Muscle layer of duodenum (tissue), 2 donors: ENCODE results near the gene MAT2A.

Experiments used
- H3K27ac ChIP-seq: one replicate; pipeline ENCODE4 v1.7.0; 2013; ENCODE audit warnings: mild to moderate bottlenecking, low read length
- H3K27me3 ChIP-seq: one replicate; pipeline ENCODE4 v1.7.0; 2013; ENCODE audit warnings: low read depth, mild to moderate bottlenecking, control low read depth, low read length
- H3K36me3 ChIP-seq, 2 donors: one replicate each; pipeline ENCODE4 v1.7.0; 2013; ENCODE audit warnings: low read length in 2 of 2, control low read depth in 1 of 2, mild to moderate bottlenecking in 1 of 2; ENCODE audit not compliant: insufficient read depth in 2 of 2, control insufficient read depth in 1 of 2
- H3K4me1 ChIP-seq, 2 donors: one replicate each; pipeline ENCODE4 v1.7.0; 2013; ENCODE audit warnings: low read length in 2 of 2, mild to moderate bottlenecking in 2 of 2, control low read depth in 1 of 2, moderate library complexity in 1 of 2; ENCODE audit not compliant: insufficient read depth in 2 of 2, control insufficient read depth in 1 of 2
- H3K4me3 ChIP-seq, 2 donors: one replicate each; pipeline ENCODE4 v1.7.0; 2013; ENCODE audit warnings: low read length in 2 of 2, low read depth in 1 of 2, mild to moderate bottlenecking in 1 of 2
- H3K9me3 ChIP-seq, 2 donors: one replicate each; pipeline ENCODE4 v1.7.0; 2013; ENCODE audit warnings: low read length in 2 of 2, control low read depth in 1 of 2, mild to moderate bottlenecking in 1 of 2; ENCODE audit not compliant: control insufficient read depth in 1 of 2
- donor health status: healthy.

The MAT2A gene

GRCh38 chr2:85564144-85564563 is 25.2 kb downstream of the MAT2A start:
- Histone ChIP-seq H3K27ac (no peak overlapping the region), H3K4me1 (peaks cover 3 to 14% of the 10 kb centered on the region in 2 donors)

GRCh38 chr2:85566265-85566664 is 27.3 kb downstream of the MAT2A start:
- Histone ChIP-seq H3K27me3 (no peaks in the 10 kb centered on the region), H3K9me3 (no peaks in the 10 kb centered on the region), H3K27ac (no peak overlapping the region), H3K4me1 (no peaks in the 10 kb centered on the region), H3K36me3 (no peaks in the 10 kb centered on the region), H3K4me3 (no peak overlapping the region)

More at GRCh38 chr2:85564144-85564563, 25.2 kb downstream of the MAT2A start:
- Histone ChIP-seq H3K27me3 (no peaks in the 10 kb centered on the region), H3K36me3 (no peaks in the 10 kb centered on the region), H3K9me3 (no peaks in the 10 kb centered on the region), H3K4me3 (no peak overlapping the region)

- no peaks in the 10 kb centered on the region for H3K36me3 ChIP-seq
- H3K4me3 ChIP-seq: no peak overlapping the region
- H3K27me3 ChIP-seq: no peaks in the 10 kb centered on the region
Measured at GRCh38 chr2:85575739-85576138, 36.8 kb downstream of the MAT2A start.

GRCh38 chr2:85577063-85577385 is 38.1 kb downstream of the MAT2A start:
- peak overlapping the region; percentile 93 for H3K27ac ChIP-seq
- peak overlapping the region in 1 of 2 donors; percentile 56 for H3K4me3 ChIP-seq
- H3K36me3 ChIP-seq: no peaks in the 10 kb centered on the region
- peaks cover 0 to 11% of the 10 kb centered on the region in 2 donors for H3K4me1 ChIP-seq
- H3K9me3 ChIP-seq: no peaks in the 10 kb centered on the region
- H3K27me3 ChIP-seq: no peaks in the 10 kb centered on the region

More at GRCh38 chr2:85575739-85576138, 36.8 kb downstream of the MAT2A start:
- H3K9me3 ChIP-seq: no peaks in the 10 kb centered on the region
- H3K4me1 ChIP-seq: peaks cover 0 to 11% of the 10 kb centered on the region in 2 donors
- H3K27ac ChIP-seq: no peak overlapping the region

- no peaks in the 10 kb centered on the region for H3K27me3 ChIP-seq
- no peaks in the 10 kb centered on the region for H3K36me3 ChIP-seq
- H3K27ac ChIP-seq: peak within 1 kb of the TSS; percentile 93
- peaks cover 0 to 11% of the 10 kb centered on the region in 2 donors for H3K4me1 ChIP-seq
- no peaks in the 10 kb centered on the region for H3K9me3 ChIP-seq
- H3K4me3 ChIP-seq: peak within 1 kb of the TSS; percentile 23 to 56
Measured at GRCh38 chr2:85577386-85578242, 38.6 kb downstream of the MAT2A start, which contains the start of gene VAMP8. TSS of gene VAMP8 (plus strand) at chr2:85577586. CDS start at chr2:85577647, 61 bp downstream.

- Histone ChIP-seq H3K27me3 (no peaks in the 10 kb centered on the region), H3K9me3 (no peaks in the 10 kb centered on the region), H3K27ac (peak overlapping the region; percentile 93), H3K4me1 (peaks cover under 1 to 11% of the 10 kb centered on the region in 2 donors), H3K4me3 (peak overlapping the region; percentile 23 to 56), H3K36me3 (no peaks in the 10 kb centered on the region)
Measured at GRCh38 chr2:85578243-85579180, 39.5 kb downstream of the MAT2A start.

GRCh38 chr2:85579266-85579935 is 40.4 kb downstream of the MAT2A start:
- Histone ChIP-seq H3K4me1 (peaks cover 5 to 11% of the 10 kb centered on the region in 2 donors), H3K27me3 (no peaks in the 10 kb centered on the region), H3K36me3 (no peaks in the 10 kb centered on the region), H3K4me3 (peak overlapping the region in 1 of 2 donors; percentile 56), H3K9me3 (no peaks in the 10 kb centered on the region), H3K27ac (peak overlapping the region; percentile 26)

- Histone ChIP-seq H3K9me3 (no peaks in the 10 kb centered on the region), H3K4me1 (peaks cover 10 to 13% of the 10 kb centered on the region in 2 donors), H3K27ac (no peak overlapping the region), H3K4me3 (no peak overlapping the region), H3K27me3 (no peaks in the 10 kb centered on the region), H3K36me3 (no peaks in the 10 kb centered on the region)
Measured at GRCh38 chr2:85580206-85580605, 41.2 kb downstream of the MAT2A start.

GRCh38 chr2:85582492-85582891 is 43.5 kb downstream of the MAT2A start:
- Histone ChIP-seq H3K36me3 (no peaks in the 10 kb centered on the region), H3K27ac (no peak overlapping the region), H3K4me3 (no peak overlapping the region), H3K27me3 (no peaks in the 10 kb centered on the region), H3K4me1 (peaks cover 13 to 21% of the 10 kb centered on the region in 2 donors), H3K9me3 (no peaks in the 10 kb centered on the region)

- Histone ChIP-seq H3K4me3 (peak overlapping the region; percentile 72 to 76), H3K27me3 (no peaks in the 10 kb centered on the region), H3K36me3 (no peaks in the 10 kb centered on the region), H3K9me3 (no peaks in the 10 kb centered on the region), H3K4me1 (peaks cover 16 to 23% of the 10 kb centered on the region in 2 donors), H3K27ac (peak overlapping the region; percentile 72)
Measured at GRCh38 chr2:85583667-85584353, 44.8 kb downstream of the MAT2A start.
